SK-N-SH (cell line): ENCODE measurements around the gene INS. TPM values are rescaled to one million over a fixed set of nuclear protein-coding genes. Genes with fewer than 3 reads are reported as not detected.

ENCODE experiments used
- CHD2 ChIP-seq: fragments of 150-350 bp; IDR thresholded peaks from 2 replicates; pipeline ENCODE4 v1.6.1; 2018; ENCODE audit warnings: low read length; ENCODE audit not compliant: partially characterized antibody
- ELF1 ChIP-seq: IDR thresholded peaks from 2 replicates; pipeline ENCODE4 v1.4.0; 2012
- EZH2phosphoT487 ChIP-seq: fragments of 200-600 bp; sonication (generic); IDR thresholded peaks from 2 replicates; pipeline ENCODE4 v1.6.1; 2017; ENCODE audit warnings: low read depth, mixed run types, mild to moderate bottlenecking, antibody characterized with exemption, moderate library complexity, borderline replicate concordance
- FOSL2 ChIP-seq: IDR thresholded peaks from 2 replicates; pipeline ENCODE4 v1.4.0; 2012; ENCODE audit warnings: low read depth, mild to moderate bottlenecking, moderate library complexity, borderline replicate concordance
- GABPA ChIP-seq: IDR thresholded peaks from 2 replicates; pipeline ENCODE4 v1.4.0; 2012; ENCODE audit warnings: low read depth, mild to moderate bottlenecking
- JUND ChIP-seq: IDR thresholded peaks from 2 replicates; pipeline ENCODE4 v1.4.0; 2012
- MEF2A ChIP-seq: IDR thresholded peaks from 2 replicates; pipeline ENCODE4 v1.4.0; 2012; ENCODE audit warnings: low read depth, borderline replicate concordance
- NRF1 ChIP-seq: IDR thresholded peaks from 2 replicates; pipeline ENCODE4 v1.6.1; 2012; ENCODE audit warnings: low read depth, mild to moderate bottlenecking, low read length
- RAD21 ChIP-seq: IDR thresholded peaks from 2 replicates; pipeline ENCODE4 v1.6.1; 2012; ENCODE audit warnings: mild to moderate bottlenecking, low read length
- RFX5 ChIP-seq: IDR thresholded peaks from 2 replicates; pipeline ENCODE4 v1.6.1; 2012; ENCODE audit warnings: mild to moderate bottlenecking, improper control_type of control experiment, low read length
- RXRA ChIP-seq: IDR thresholded peaks from 2 replicates; pipeline ENCODE4 v1.4.0; 2012; ENCODE audit warnings: low read depth, mild to moderate bottlenecking, borderline replicate concordance
- TAF1 ChIP-seq: IDR thresholded peaks from 2 replicates; pipeline ENCODE4 v1.6.1; 2012; ENCODE audit warnings: low read depth, mild to moderate bottlenecking, low read length, moderate library complexity, borderline replicate concordance
- TCF12 ChIP-seq: IDR thresholded peaks from 2 replicates; pipeline ENCODE4 v1.4.0; 2012
- TEAD4 ChIP-seq: IDR thresholded peaks from 2 replicates; pipeline ENCODE4 v1.4.0; 2012; ENCODE audit warnings: mild to moderate bottlenecking, borderline replicate concordance; ENCODE audit not compliant: insufficient read depth
- YY1 ChIP-seq: IDR thresholded peaks from 2 replicates; pipeline ENCODE4 v1.4.0; 2012; ENCODE audit warnings: low read depth, mild to moderate bottlenecking
- polyA plus RNA-seq, 3 experiments: library from polyadenylated mRNA; depleted of rRNA; stranded (reverse); fragments of >200 nt; gene quantifications; 2 replicates each; pipeline ENCODE4 v1.2.3, GENCODE V29; 2012
- TF ChIP-seq, protein P1 (sequence below): IDR thresholded peaks from 2 replicates; pipeline ENCODE4 v1.4.0; 2012; ENCODE audit warnings: low read depth, borderline replicate concordance
- TF ChIP-seq, protein P2 (sequence below): IDR thresholded peaks from 2 replicates; pipeline ENCODE4 v1.4.0; 2012; ENCODE audit warnings: low read depth
- TF ChIP-seq, protein P3 (sequence below): IDR thresholded peaks from 2 replicates; pipeline ENCODE4; 2012
- TF ChIP-seq, protein P4 (sequence below): IDR thresholded peaks from 2 replicates; pipeline ENCODE4 v1.4.0; 2012; ENCODE audit warnings: low read depth, borderline replicate concordance

The INS gene
- polyA plus RNA-seq, 1 of the 3 experiments (the other 2 are of a cell fraction) = not detected

DNA sequence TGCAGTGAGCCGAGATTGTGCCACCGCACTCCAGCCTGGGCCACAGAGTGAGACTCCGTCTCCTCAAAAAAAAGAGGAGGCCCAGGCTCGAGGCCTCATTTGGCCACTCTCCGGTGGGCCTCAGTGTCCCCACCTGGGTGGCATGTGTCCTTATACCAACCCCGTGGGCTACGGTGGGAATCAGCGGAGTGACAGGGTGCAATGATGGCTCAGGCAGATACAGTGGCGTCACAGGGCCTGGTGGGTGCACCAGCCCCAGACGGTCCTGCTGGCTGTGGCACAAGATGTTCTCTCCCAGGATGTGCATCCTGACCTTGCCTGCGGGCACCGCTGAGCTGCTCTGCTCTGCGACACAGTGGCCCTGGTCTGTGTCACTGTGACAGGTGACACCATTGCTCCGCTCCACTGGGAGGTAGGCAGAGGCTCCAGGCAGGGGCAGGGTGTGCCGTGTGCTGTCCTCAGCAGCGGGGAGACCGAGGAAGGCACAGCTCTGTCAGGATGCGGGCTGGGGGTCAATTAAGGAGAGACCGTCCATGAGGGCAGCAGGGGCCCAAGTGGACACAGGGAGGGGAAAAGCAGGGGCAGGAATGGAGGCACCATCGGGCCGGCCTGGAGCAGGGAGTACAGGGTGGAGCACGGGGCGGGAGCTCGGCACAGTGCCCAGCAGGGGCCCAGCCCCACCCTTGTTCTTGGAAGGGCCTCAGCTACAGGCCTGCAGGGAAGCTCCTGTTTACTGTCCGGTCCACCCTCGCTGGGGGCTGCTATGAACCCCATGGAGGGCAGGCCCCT, 32.3 kb upstream of the INS start (continued):
- TF ChIP-seq, protein P1, sequence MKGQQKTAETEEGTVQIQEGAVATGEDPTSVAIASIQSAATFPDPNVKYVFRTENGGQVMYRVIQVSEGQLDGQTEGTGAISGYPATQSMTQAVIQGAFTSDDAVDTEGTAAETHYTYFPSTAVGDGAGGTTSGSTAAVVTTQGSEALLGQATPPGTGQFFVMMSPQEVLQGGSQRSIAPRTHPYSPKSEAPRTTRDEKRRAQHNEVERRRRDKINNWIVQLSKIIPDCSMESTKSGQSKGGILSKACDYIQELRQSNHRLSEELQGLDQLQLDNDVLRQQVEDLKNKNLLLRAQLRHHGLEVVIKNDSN = no peak
- TF ChIP-seq JUND (no peak), NRF1 (no peak), EZH2phosphoT487 (no peak), YY1 (no peak), TAF1 (no peak), ELF1 (no peak), FOSL2 (no peak), GABPA (no peak), TCF12 (peak; percentile 69), RFX5 (no peak), MEF2A (no peak), RAD21 (no peak), RXRA (no peak), TEAD4 (no peak), CHD2 (peak; percentile 90)
- TF ChIP-seq, protein P2, sequence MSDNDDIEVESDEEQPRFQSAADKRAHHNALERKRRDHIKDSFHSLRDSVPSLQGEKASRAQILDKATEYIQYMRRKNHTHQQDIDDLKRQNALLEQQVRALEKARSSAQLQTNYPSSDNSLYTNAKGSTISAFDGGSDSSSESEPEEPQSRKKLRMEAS = no peak
- TF ChIP-seq, protein P3, sequence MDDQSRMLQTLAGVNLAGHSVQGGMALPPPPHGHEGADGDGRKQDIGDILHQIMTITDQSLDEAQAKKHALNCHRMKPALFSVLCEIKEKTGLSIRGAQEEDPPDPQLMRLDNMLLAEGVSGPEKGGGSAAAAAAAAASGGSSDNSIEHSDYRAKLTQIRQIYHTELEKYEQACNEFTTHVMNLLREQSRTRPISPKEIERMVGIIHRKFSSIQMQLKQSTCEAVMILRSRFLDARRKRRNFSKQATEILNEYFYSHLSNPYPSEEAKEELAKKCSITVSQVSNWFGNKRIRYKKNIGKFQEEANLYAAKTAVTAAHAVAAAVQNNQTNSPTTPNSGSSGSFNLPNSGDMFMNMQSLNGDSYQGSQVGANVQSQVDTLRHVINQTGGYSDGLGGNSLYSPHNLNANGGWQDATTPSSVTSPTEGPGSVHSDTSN = peak; percentile 33; the same call in 1 of the 2 replicates
- TF ChIP-seq, protein P4, sequence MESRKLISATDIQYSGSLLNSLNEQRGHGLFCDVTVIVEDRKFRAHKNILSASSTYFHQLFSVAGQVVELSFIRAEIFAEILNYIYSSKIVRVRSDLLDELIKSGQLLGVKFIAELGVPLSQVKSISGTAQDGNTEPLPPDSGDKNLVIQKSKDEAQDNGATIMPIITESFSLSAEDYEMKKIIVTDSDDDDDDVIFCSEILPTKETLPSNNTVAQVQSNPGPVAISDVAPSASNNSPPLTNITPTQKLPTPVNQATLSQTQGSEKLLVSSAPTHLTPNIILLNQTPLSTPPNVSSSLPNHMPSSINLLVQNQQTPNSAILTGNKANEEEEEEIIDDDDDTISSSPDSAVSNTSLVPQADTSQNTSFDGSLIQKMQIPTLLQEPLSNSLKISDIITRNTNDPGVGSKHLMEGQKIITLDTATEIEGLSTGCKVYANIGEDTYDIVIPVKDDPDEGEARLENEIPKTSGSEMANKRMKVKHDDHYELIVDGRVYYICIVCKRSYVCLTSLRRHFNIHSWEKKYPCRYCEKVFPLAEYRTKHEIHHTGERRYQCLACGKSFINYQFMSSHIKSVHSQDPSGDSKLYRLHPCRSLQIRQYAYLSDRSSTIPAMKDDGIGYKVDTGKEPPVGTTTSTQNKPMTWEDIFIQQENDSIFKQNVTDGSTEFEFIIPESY = no peak
